Mucosa of descending colon (tissue), 3 donors: Measurements from ENCODE around the gene PRKCE. TPM values are rescaled to one million over a fixed set of nuclear protein-coding genes. Genes with fewer than 3 reads are reported as not detected.

Experiments
- ATAC-seq: fragments of 200-7000 bp; cut with Tn5 transposase; one replicate; pipeline ENCODE4 v1.9.1; 2020; ENCODE audit warnings: mild to moderate bottlenecking, moderate library complexity
- DNase-seq, 3 donors: peaks; one replicate each; pipeline ENCODE4 v3.0.0-alpha.2; 2020
- H3K36me3 ChIP-seq: fragments of 200-600 bp; one replicate; pipeline ENCODE4 v1.8.0; 2021; ENCODE audit warnings: low read depth, mild to moderate bottlenecking
- H3K4me1 ChIP-seq: fragments of 200-600 bp; one replicate; pipeline ENCODE4 v1.8.0; 2021; ENCODE audit warnings: low read depth, mild to moderate bottlenecking
- H3K4me3 ChIP-seq: fragments of 200-600 bp; one replicate; pipeline ENCODE4 v1.8.0; 2021; ENCODE audit warnings: mild to moderate bottlenecking
- H3K9me3 ChIP-seq: fragments of 200-600 bp; one replicate; pipeline ENCODE4 v1.8.0; 2021; ENCODE audit warnings: mild to moderate bottlenecking
- CTCF ChIP-seq: fragments of 200-600 bp; IDR thresholded peaks from one replicate; pipeline ENCODE4 v1.8.0; 2022; ENCODE audit warnings: antibody characterized with exemption, mild to moderate bottlenecking
- intact Hi-C, 2 donors: fragments of 100-400 bp; cut with DNase I in 1 of 2; cut with micrococcal nuclease in 1 of 2; formaldehyde crosslinking; loops; one replicate each; pipeline versions ENCODE4 v1.11.0 to v1.11.1; 2022; cut with DNase I, micrococcal nuclease
- total RNA-seq, 3 donors: library from RNA; stranded (reverse); fragmentation: NEBNext Ultra II Directional in 2 of 3; extraction: Animal tissue kit (Norgen Biotek cat#: 25700) in 2 of 3; gene quantifications; one replicate each; pipeline versions ENCODE4 v1.2.1 to v1.2.4, GENCODE V29; 2021 to 2023
- donor health status: DM: no; HTN: no; CAD: no; lungs with moderate emphysema.
- donor health status: DM: no; HTN: no; CAD: no.
- donor health status: DM: no; HTN: yes; CAD: no.

PRKCE gene
- total RNA-seq, 3 donors from 2014 or later: 24.5 to 52.0 (median 32.7) TPM

- peak overlapping the region; percentile 72 for H3K4me3 ChIP-seq
- DNase-seq (peak in 1 of 3 donors; percentile 27), ATAC-seq (no peak)
- peaks cover 23% of the 10 kb centered on the region for H3K4me1 ChIP-seq
- intact Hi-C loops: no loop called here
- H3K36me3 ChIP-seq: no peaks in the 10 kb centered on the region
- H3K9me3 ChIP-seq: no peaks in the 10 kb centered on the region
- TF ChIP-seq CTCF: no peak
These were observed 2.0 kb upstream of the PRKCE start for GRCh38 chr2:45649462-45649857.

DNA sequence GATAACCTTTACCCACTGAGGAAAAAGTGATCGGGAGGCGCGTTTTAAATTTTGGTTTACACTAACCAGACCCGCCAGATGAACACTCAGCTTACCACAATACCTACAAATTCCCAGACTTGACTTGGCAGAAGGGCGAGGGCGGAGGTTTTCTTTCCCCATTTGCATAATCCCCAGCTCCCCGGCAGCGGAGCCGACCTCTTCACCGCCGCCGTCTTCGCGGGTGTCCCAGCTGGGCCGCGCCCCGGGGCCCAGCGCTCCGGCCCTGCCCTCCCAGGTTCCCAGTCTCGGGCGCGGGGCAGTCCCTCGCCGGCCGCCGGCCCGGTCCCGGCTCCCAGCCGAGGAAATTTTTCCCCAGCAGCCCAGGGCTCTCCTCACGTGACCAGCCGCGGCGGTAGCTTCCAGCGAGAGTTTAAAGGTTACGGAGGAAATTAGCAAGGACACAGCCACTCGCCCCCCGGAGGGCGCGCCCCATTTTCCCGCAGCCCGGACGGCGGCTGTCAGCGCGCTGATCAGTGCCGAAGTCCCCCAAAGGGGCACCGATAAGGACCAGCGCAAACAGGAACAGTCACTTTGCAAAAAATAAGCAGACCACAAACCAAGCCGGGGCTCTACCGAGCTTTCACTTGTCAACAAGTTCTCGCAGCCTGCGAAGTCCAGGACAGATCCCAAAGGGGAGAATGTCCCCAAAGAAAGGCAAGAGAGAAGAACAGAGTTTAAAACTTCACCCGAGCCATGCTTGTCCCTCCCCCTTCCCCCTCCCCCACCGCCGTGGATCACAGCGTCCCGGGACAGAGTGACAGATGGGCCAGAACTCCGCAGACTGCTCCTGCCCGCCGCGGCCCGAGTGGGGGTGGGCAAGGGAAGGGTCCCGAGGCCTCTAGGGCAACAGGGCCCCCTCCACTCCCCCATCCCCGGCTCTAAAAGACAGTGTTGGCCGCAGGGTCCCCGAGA lies 1.3 kb upstream of the PRKCE start:
- Histone ChIP-seq H3K36me3 (no peaks in the 10 kb centered on the region), H3K4me1 (peaks cover 23% of the 10 kb centered on the region), H3K9me3 (no peaks in the 10 kb centered on the region), H3K4me3 (peak overlapping the region; percentile 72)
- TF ChIP-seq CTCF: no peak
- DNase-seq: peak; percentile 87 to 91 (median 89)
- peak; percentile 56 for ATAC-seq
- intact Hi-C loops: loop anchor here in 1 of 2 donors (5.0 kb wide), 1 partner anchor 122 kb away; no protein-coding TSS in a partner anchor

DNA sequence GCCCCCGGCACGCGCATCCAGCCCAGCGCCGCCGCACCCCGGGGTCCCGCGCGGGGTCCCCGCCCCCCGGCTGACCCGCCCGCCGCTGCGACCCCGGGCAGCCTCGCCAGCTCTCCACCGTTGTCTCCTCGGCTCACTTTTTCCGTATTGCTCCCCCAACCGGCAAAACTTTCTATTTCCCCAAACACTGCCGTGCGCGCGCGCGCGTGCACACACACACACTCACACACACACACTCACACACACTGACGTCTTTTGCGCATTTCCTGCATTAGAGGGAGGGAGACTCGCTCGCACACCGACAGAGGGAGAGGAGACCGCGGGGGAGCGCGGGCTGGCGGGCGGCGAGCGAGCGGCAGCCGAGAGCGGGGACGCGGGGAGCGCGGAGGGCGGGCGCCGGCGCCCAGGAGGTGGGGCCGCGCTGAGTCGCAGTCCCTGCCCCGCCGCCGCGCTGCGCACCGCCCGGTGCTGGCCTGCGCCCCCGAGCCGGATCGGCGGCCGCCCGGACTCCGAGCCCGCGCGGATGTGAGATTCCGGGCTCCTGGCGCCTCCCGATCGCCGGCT lies 542 bp upstream of the PRKCE start:
- peak; percentile 89 for ATAC-seq
- intact Hi-C loops: loop anchor here in 1 of 2 donors (5.0 kb wide), 1 partner anchor 121 kb away; no protein-coding TSS in a partner anchor
- no peaks in the 10 kb centered on the region for H3K9me3 ChIP-seq
- no peaks in the 10 kb centered on the region for H3K36me3 ChIP-seq
- peak; percentile 29 for TF ChIP-seq CTCF
- peaks cover 23% of the 10 kb centered on the region for H3K4me1 ChIP-seq
- DNase-seq: peak; percentile 94 to 99 (median 96)
- H3K4me3 ChIP-seq: peak overlapping the region; percentile 72

- Histone ChIP-seq H3K36me3 (no peaks in the 10 kb centered on the region), H3K4me3 (peak overlapping the region; percentile 72), H3K4me1 (peaks cover 23% of the 10 kb centered on the region), H3K9me3 (no peaks in the 10 kb centered on the region)
- intact Hi-C loops: loop anchor here in 1 of 2 donors (5.0 kb wide), 1 partner anchor 120 kb away; no protein-coding TSS in a partner anchor
- ATAC-seq (no peak), DNase-seq (peak; percentile 43 to 68 (median 60))
- TF ChIP-seq CTCF: no peak
These were observed 886 bp downstream of the PRKCE start for GRCh38 chr2:45652090-45653031.
